Body of pancreas (tissue), 4 donors: ENCODE data around the gene AP3B1. TPM values are rescaled to one million over a fixed set of nuclear protein-coding genes. Genes with fewer than 3 reads are reported as not detected.
A peak's percentile ranks its signal among the peaks of the same experiment; 100 is the strongest.

ENCODE experiments used
- ATAC-seq: fragments of 150-250 bp; one replicate; pipeline ENCODE4 v1.9.1; 2016
- DNase-seq, 4 donors: peaks; one replicate each; pipeline ENCODE4 v3.0.0-alpha.2; 2019
- H3K27ac ChIP-seq, 4 donors: fragments of 200-600 bp; sonication (generic); 1 replicate in 3 of 4; 2 replicates in 1 of 4; pipeline versions ENCODE4 v1.5.1 to v1.6.1; 2016 to 2019; ENCODE audit warnings: mild to moderate bottlenecking in 1 of 4, mixed read lengths in 1 of 4, moderate library complexity in 1 of 4
- H3K27me3 ChIP-seq, 2 donors: fragments of 200-600 bp; sonication (generic); one replicate each; pipeline ENCODE4 v1.6.0; 2016; ENCODE audit warnings: mild to moderate bottlenecking in 1 of 2
- H3K36me3 ChIP-seq, 2 donors: fragments of 200-600 bp; sonication (generic); replicated peaks in 1 of 2; 2 replicates each; pipeline ENCODE4 v1.5.1; 2016; ENCODE audit warnings: low read depth in 2 of 2; ENCODE audit not compliant: insufficient read depth in 1 of 2
- H3K4me1 ChIP-seq: fragments of 200-600 bp; sonication (generic); one replicate; pipeline ENCODE4 v1.6.0; 2016
- H3K4me3 ChIP-seq, 2 donors: fragments of 200-600 bp; sonication (generic); 1 replicate in 1 of 2; 2 replicates in 1 of 2; pipeline ENCODE4 v1.5.1; 2016 to 2019
- H3K9me3 ChIP-seq, 3 donors: fragments of 200-600 bp; sonication (generic); 1 replicate in 2 of 3; 2 replicates in 1 of 3; pipeline ENCODE4 v1.5.1; 2016
- POLR2A ChIP-seq, 3 donors: fragments of 450-650 bp; IDR thresholded peaks; one replicate each; pipeline ENCODE4 v1.6.1; 2016; ENCODE audit warnings: antibody characterized with exemption in 3 of 3, mild to moderate bottlenecking in 2 of 3
- WGBS, 2 donors: methylation state at CpG; one replicate each; pipeline ENCODE4 v1.1.5; 2017; 5-methylcytosine and 5-hydroxymethylcytosine counted together
- intact Hi-C: fragments of 100-400 bp; cut with DNase I; formaldehyde crosslinking; loops from one replicate; pipeline ENCODE4 v1.15.1; 2023
- total RNA-seq, 2 donors: library from RNA; depleted of rRNA; stranded (reverse); fragments of >200 nt; gene quantifications; one replicate each; pipeline ENCODE4 v1.1.0, GENCODE V29; 2016
- TF ChIP-seq, protein P1 (sequence below), 7 experiments: fragments of 450-650 bp in 4 of 7; fragments of 200-600 bp in 3 of 7; sonication (generic) in 3 of 7; IDR thresholded peaks; one replicate each; pipeline ENCODE4 v1.5.1; 2016 to 2019; ENCODE audit warnings: antibody characterized with exemption in 7 of 7

The AP3B1 gene
- total RNA-seq, 2 donors from 2014 or later, result 23.6 to 32.3 TPM

DNA sequence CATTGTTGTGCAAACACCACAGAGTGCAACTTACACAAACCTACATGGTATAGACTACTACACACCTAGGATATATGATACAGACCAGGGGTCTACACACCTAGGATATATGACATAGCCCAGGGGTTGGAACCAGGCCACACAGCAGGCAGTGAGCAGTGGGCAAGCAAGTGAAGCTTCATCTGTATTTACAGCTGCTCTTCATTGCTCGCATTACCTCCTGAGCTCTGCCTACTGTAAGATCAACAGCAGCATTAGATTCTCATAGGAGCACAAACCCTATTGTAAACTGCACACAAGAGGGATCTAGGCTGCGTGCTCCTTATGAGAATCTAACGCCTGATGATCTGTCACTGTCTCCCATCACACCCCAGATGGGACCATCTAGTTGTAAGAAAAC lies 56.6 kb downstream of the AP3B1 start:
- ATAC-seq, result no peak
- no peak for DNase-seq
- TF ChIP-seq, protein P1, sequence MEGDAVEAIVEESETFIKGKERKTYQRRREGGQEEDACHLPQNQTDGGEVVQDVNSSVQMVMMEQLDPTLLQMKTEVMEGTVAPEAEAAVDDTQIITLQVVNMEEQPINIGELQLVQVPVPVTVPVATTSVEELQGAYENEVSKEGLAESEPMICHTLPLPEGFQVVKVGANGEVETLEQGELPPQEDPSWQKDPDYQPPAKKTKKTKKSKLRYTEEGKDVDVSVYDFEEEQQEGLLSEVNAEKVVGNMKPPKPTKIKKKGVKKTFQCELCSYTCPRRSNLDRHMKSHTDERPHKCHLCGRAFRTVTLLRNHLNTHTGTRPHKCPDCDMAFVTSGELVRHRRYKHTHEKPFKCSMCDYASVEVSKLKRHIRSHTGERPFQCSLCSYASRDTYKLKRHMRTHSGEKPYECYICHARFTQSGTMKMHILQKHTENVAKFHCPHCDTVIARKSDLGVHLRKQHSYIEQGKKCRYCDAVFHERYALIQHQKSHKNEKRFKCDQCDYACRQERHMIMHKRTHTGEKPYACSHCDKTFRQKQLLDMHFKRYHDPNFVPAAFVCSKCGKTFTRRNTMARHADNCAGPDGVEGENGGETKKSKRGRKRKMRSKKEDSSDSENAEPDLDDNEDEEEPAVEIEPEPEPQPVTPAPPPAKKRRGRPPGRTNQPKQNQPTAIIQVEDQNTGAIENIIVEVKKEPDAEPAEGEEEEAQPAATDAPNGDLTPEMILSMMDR (IDR thresholded peaks at IDR 0.05), result no peak
- no peak for TF ChIP-seq POLR2A (IDR thresholded peaks at IDR 0.05)
- Histone ChIP-seq H3K27ac (no peak overlapping the region), H3K4me3 (no peak overlapping the region), H3K36me3 (no peaks in the 10 kb centered on the region), H3K27me3 (no peaks in the 10 kb centered on the region), H3K4me1 (peaks cover 17% of the 10 kb centered on the region), H3K9me3 (no peaks in the 10 kb centered on the region)
- intact Hi-C loops, result no loop called here
- WGBS, 2 donors, result 74 to 100% methylated on average over 1 to 3 of the region's 3 CpGs

DNA sequence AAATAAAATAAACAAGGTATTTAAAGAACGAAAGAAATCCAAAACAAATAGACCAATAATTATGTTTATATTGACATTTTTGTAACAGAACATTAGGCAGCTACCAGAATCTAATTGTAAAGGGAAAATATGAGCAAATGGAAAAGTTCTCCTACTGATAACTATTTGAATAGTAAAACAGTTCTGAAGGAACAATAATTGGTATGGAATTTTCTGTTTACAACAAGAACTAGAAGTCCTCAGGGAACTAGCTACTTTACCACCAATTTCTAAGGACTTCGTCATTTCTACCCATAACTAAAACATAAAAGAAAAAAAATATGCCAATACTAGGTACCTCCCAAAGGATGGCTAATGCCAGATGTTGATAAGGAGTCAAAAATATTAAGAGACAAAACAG lies 58.5 kb downstream of the AP3B1 start:
- TF ChIP-seq, protein P1 (IDR thresholded peaks at IDR 0.05), result no peak
- TF ChIP-seq POLR2A (IDR thresholded peaks at IDR 0.05), result no peak
- Histone ChIP-seq H3K27ac (peak overlapping the region in 2 of 4 donors; percentile 35 to 51), H3K9me3 (no peaks in the 10 kb centered on the region), H3K4me1 (peaks cover 17% of the 10 kb centered on the region), H3K36me3 (no peaks in the 10 kb centered on the region), H3K4me3 (no peak overlapping the region), H3K27me3 (no peaks in the 10 kb centered on the region)
- intact Hi-C loops, result no loop called here
- ATAC-seq (no peak), DNase-seq (no peak)
- 53 to 62% methylated on average over 2 of the region's 2 CpGs for WGBS, 2 donors

DNA sequence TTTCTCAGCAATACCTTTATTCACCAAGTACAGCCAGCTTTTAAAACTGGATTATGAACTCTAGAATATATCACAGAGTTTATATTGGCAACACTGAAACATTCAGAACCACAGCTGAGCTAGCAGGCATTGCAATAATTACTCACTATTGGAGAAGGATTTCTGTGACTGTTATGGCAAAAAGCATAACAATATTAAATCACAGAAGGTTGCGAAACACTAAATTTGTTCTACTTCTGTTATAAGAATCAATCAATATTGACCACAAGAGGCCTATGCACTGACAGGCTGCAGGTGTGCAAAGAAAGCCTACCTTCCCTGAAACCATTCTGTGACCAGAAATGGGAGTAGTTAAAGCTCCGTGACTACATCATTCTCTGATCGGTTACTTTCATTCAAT lies 59.2 kb downstream of the AP3B1 start:
- TF ChIP-seq POLR2A (IDR thresholded peaks at IDR 0.05), result no peak
- TF ChIP-seq, protein P1 (IDR thresholded peaks at IDR 0.05), result no peak
- Histone ChIP-seq H3K4me1 (peaks cover 17% of the 10 kb centered on the region), H3K9me3 (no peaks in the 10 kb centered on the region), H3K27ac (peak overlapping the region in 2 of 4 donors; percentile 35 to 51), H3K4me3 (no peak overlapping the region), H3K27me3 (no peaks in the 10 kb centered on the region), H3K36me3 (no peaks in the 10 kb centered on the region)
- WGBS, 2 donors, result 38 to 39% methylated on average over 3 of the region's 3 CpGs
- DNase-seq (peak; percentile 17 to 43 (median 18)), ATAC-seq (peak; percentile 89)
- intact Hi-C loops, result no loop called here

DNA sequence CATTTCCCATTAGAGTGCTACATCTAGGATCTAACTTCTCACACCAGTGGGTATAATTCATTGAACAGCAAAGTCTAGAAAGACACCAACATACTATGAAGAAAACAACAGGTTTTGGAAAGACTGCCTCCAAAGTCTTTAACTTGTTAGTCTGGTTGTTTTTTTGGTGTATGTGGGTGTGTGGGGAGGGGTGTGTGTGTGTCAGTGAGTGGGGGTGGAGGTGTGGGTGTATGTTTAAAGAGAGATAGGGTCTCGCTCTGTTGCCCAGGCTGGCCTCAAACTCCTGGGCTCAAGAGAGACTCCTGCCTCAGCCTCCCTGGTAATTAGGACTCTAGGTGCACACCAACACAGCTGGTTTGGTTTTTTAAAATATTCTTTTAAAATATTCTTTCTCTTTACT lies 59.7 kb downstream of the AP3B1 start:
- H3K27ac ChIP-seq, result peak overlapping the region in 2 of 4 donors; percentile 35 to 51
- no peaks in the 10 kb centered on the region for H3K36me3 ChIP-seq
- H3K4me3 ChIP-seq, result no peak overlapping the region
- H3K27me3 ChIP-seq, result no peaks in the 10 kb centered on the region
- DNase-seq (no peak), ATAC-seq (no peak)
- WGBS, 2 donors, result 84 to 95% methylated on average over 1 of the region's 1 CpG
- no peak for TF ChIP-seq POLR2A (IDR thresholded peaks at IDR 0.05)
- H3K9me3 ChIP-seq, result no peaks in the 10 kb centered on the region
- peaks cover 17% of the 10 kb centered on the region for H3K4me1 ChIP-seq
- intact Hi-C loops, result no loop called here

DNA sequence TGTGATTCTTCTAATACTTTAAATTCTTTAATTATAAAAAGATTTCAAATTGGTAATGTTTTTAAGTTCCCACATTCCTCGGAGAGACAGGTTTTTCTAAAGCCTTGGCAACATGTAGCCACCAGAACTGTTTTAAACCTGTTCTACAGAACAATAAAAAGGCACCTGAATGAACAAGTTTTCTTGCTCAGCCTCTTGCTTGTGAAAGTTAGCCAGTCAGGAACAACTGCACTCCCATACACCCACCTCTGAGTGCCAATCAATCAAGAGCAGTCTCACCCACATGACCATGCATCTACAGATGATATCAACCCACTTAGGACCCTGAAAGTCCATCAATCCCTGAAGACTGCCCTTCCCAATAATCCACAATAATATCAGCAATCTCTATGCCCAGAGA lies 62.3 kb downstream of the AP3B1 start:
- H3K27me3 ChIP-seq, result no peaks in the 10 kb centered on the region
- no peak for TF ChIP-seq POLR2A (IDR thresholded peaks at IDR 0.05)
- TF ChIP-seq, protein P1 (IDR thresholded peaks at IDR 0.05), result no peak
- WGBS, 2 donors, result 81 to 86% methylated on average over 1 of the region's 1 CpG
- H3K27ac ChIP-seq, result no peak overlapping the region
- no peaks in the 10 kb centered on the region for H3K9me3 ChIP-seq
- no peak for DNase-seq
- H3K4me3 ChIP-seq, result no peak overlapping the region
- H3K36me3 ChIP-seq, result no peaks in the 10 kb centered on the region
- peaks cover 17% of the 10 kb centered on the region for H3K4me1 ChIP-seq
- no peak for ATAC-seq
- intact Hi-C loops, result no loop called here
